GM12878 (cell line): ENCODE measurements around the gene DPF3.

Experiments
- CBX5 ChIP-seq: sonication (generic); IDR thresholded peaks from 2 replicates; pipeline ENCODE4 v1.6.1; 2016; ENCODE audit warnings: low read depth, moderate library complexity, mild to moderate bottlenecking, inconsistent platforms
- MTA3 ChIP-seq: IDR thresholded peaks from 2 replicates; pipeline ENCODE4 v1.6.1; 2012; ENCODE audit warnings: low read length, inconsistent platforms, borderline replicate concordance
- RFX5 ChIP-seq: IDR thresholded peaks from 2 replicates; pipeline ENCODE4 v1.6.1; 2011; ENCODE audit warnings: low read depth, low read length, improper control_type of control experiment
- TF ChIP-seq, protein P1 (sequence below), 3 experiments: IDR thresholded peaks in 2 of 3; conservative IDR thresholded peaks in 1 of 3; 2 replicates each; pipeline ENCODE4 v1.5.1; 2011; ENCODE audit warnings: low read depth in 3 of 3, low read length in 3 of 3, mild to moderate bottlenecking in 3 of 3, control low read depth in 2 of 3, moderate library complexity in 2 of 3, inconsistent platforms in 1 of 3, mixed read lengths in 1 of 3; ENCODE audit not compliant: control insufficient read depth in 2 of 3, insufficient read depth in 1 of 3; ENCODE audit errors: extremely low read depth in 1 of 3
- TF ChIP-seq, protein P2 (sequence below): IDR thresholded peaks from 2 replicates; pipeline ENCODE4 v1.6.1; 2012; ENCODE audit warnings: mild to moderate bottlenecking, low read depth, low read length
- TF ChIP-seq, protein P3 (sequence below): IDR thresholded peaks from 2 replicates; pipeline ENCODE4 v1.6.1; 2012; ENCODE audit warnings: improper control_type of control experiment, low read depth, low read length; ENCODE audit not compliant: insufficient replicate concordance

DNA sequence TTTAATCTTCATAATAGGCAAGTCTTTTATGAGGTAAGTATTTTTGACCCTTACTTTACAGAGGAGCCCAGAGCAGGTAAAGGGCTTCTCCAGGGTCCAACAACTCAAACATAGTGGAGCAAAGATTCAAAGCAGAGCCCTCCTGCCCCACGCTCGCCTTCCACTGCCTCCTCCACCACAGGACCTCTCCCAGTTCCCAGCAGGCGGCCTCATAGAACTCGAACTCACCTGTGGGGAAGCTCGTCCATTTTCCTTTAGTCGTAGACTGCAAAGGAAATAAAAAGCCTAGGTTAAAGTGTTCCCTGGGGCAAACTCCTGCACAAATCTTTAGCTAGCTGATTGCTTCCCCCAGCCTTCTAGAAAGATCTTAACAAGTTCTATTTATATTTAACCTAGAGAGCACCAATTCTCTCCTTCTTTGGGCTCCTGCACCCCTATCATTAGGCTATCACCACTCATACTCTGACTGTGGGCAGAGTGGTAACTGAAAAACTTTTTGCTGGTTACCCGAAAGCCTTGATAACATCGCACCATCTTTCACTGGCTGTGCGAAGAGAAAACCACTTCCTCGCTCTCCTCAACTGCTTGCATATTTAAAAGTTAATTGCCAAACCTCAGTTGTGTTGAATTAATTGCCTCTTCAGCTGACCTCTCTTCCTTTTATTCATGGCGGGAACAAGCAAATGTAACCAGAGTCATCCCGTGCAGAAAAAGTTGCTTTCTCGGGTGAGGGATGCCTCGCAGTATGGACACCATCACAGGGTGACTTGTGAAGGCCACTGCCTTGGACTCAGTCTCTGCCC, 299.6 kb downstream of the DPF3 start:
- TF ChIP-seq RFX5 (no peak), MTA3 (no peak), CBX5 (no peak)
- TF ChIP-seq, protein P1, sequence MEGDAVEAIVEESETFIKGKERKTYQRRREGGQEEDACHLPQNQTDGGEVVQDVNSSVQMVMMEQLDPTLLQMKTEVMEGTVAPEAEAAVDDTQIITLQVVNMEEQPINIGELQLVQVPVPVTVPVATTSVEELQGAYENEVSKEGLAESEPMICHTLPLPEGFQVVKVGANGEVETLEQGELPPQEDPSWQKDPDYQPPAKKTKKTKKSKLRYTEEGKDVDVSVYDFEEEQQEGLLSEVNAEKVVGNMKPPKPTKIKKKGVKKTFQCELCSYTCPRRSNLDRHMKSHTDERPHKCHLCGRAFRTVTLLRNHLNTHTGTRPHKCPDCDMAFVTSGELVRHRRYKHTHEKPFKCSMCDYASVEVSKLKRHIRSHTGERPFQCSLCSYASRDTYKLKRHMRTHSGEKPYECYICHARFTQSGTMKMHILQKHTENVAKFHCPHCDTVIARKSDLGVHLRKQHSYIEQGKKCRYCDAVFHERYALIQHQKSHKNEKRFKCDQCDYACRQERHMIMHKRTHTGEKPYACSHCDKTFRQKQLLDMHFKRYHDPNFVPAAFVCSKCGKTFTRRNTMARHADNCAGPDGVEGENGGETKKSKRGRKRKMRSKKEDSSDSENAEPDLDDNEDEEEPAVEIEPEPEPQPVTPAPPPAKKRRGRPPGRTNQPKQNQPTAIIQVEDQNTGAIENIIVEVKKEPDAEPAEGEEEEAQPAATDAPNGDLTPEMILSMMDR (IDR thresholded peaks at IDR 0.05 in 2 of 3, conservative IDR thresholded peaks at IDR 0.05 in 1 of 3; ENCODE audit: control insufficient read depth in 2 of 3, extremely low read depth in 1 of 3, insufficient read depth in 1 of 3, low read depth in 3 of 3, low read length in 3 of 3), result no peak
- TF ChIP-seq, protein P2, sequence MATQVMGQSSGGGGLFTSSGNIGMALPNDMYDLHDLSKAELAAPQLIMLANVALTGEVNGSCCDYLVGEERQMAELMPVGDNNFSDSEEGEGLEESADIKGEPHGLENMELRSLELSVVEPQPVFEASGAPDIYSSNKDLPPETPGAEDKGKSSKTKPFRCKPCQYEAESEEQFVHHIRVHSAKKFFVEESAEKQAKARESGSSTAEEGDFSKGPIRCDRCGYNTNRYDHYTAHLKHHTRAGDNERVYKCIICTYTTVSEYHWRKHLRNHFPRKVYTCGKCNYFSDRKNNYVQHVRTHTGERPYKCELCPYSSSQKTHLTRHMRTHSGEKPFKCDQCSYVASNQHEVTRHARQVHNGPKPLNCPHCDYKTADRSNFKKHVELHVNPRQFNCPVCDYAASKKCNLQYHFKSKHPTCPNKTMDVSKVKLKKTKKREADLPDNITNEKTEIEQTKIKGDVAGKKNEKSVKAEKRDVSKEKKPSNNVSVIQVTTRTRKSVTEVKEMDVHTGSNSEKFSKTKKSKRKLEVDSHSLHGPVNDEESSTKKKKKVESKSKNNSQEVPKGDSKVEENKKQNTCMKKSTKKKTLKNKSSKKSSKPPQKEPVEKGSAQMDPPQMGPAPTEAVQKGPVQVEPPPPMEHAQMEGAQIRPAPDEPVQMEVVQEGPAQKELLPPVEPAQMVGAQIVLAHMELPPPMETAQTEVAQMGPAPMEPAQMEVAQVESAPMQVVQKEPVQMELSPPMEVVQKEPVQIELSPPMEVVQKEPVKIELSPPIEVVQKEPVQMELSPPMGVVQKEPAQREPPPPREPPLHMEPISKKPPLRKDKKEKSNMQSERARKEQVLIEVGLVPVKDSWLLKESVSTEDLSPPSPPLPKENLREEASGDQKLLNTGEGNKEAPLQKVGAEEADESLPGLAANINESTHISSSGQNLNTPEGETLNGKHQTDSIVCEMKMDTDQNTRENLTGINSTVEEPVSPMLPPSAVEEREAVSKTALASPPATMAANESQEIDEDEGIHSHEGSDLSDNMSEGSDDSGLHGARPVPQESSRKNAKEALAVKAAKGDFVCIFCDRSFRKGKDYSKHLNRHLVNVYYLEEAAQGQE, result no peak
- TF ChIP-seq, protein P3, sequence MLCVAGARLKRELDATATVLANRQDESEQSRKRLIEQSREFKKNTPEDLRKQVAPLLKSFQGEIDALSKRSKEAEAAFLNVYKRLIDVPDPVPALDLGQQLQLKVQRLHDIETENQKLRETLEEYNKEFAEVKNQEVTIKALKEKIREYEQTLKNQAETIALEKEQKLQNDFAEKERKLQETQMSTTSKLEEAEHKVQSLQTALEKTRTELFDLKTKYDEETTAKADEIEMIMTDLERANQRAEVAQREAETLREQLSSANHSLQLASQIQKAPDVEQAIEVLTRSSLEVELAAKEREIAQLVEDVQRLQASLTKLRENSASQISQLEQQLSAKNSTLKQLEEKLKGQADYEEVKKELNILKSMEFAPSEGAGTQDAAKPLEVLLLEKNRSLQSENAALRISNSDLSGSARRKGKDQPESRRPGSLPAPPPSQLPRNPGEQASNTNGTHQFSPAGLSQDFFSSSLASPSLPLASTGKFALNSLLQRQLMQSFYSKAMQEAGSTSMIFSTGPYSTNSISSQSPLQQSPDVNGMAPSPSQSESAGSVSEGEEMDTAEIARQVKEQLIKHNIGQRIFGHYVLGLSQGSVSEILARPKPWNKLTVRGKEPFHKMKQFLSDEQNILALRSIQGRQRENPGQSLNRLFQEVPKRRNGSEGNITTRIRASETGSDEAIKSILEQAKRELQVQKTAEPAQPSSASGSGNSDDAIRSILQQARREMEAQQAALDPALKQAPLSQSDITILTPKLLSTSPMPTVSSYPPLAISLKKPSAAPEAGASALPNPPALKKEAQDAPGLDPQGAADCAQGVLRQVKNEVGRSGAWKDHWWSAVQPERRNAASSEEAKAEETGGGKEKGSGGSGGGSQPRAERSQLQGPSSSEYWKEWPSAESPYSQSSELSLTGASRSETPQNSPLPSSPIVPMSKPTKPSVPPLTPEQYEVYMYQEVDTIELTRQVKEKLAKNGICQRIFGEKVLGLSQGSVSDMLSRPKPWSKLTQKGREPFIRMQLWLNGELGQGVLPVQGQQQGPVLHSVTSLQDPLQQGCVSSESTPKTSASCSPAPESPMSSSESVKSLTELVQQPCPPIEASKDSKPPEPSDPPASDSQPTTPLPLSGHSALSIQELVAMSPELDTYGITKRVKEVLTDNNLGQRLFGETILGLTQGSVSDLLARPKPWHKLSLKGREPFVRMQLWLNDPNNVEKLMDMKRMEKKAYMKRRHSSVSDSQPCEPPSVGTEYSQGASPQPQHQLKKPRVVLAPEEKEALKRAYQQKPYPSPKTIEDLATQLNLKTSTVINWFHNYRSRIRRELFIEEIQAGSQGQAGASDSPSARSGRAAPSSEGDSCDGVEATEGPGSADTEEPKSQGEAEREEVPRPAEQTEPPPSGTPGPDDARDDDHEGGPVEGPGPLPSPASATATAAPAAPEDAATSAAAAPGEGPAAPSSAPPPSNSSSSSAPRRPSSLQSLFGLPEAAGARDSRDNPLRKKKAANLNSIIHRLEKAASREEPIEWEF, result peak; percentile 12
